Mesenchymal stem cell (in vitro differentiated cells and primary cell): ENCODE data around the gene ACAT2.

Experiments
- DNase-seq: peaks from one replicate; pipeline ENCODE4 v3.0.0-alpha.2; 2013
- H2AFZ ChIP-seq: one replicate; pipeline ENCODE4 v1.6.1; 2013; ENCODE audit warnings: low read depth, mild to moderate bottlenecking, control low read depth, inconsistent platforms, low read length, moderate library complexity
- H2AK5ac ChIP-seq: 2 replicates; pipeline ENCODE4 v1.6.1; 2013; ENCODE audit warnings: low read length, moderate library complexity, mild to moderate bottlenecking, inconsistent platforms; ENCODE audit not compliant: severe bottlenecking
- H2BK120ac ChIP-seq: one replicate; pipeline ENCODE4 v1.6.1; 2013; ENCODE audit warnings: low read depth, mild to moderate bottlenecking, inconsistent platforms, low read length, moderate library complexity
- H2BK12ac ChIP-seq, 2 experiments: one replicate each; pipeline ENCODE4 v1.6.1; 2013; ENCODE audit warnings: inconsistent platforms in 2 of 2, low read length in 2 of 2, mild to moderate bottlenecking in 2 of 2, moderate library complexity in 2 of 2, control low read depth in 1 of 2
- H2BK15ac ChIP-seq: one replicate; pipeline ENCODE4 v1.6.1; 2013; ENCODE audit warnings: mild to moderate bottlenecking, low read depth, inconsistent platforms; ENCODE audit not compliant: poor library complexity, severe bottlenecking
- H2BK5ac ChIP-seq: 2 replicates; pipeline ENCODE4 v1.6.1; 2013; ENCODE audit warnings: low read depth, mild to moderate bottlenecking, low read length, control low read depth, inconsistent platforms; ENCODE audit not compliant: poor library complexity, severe bottlenecking
- H3K14ac ChIP-seq, 2 experiments: one replicate each; pipeline ENCODE4 v1.6.1; 2013; ENCODE audit warnings: inconsistent platforms in 2 of 2, low read length in 2 of 2, control low read depth in 1 of 2, mild to moderate bottlenecking in 1 of 2, moderate library complexity in 1 of 2
- H3K18ac ChIP-seq, 2 experiments: one replicate each; pipeline ENCODE4 v1.6.1; 2013; ENCODE audit warnings: inconsistent platforms in 2 of 2, low read length in 2 of 2, control low read depth in 1 of 2, low read depth in 1 of 2, mild to moderate bottlenecking in 1 of 2
- H3K23ac ChIP-seq, 2 experiments: one replicate each; pipeline ENCODE4 v1.6.1; 2013; ENCODE audit warnings: inconsistent platforms in 2 of 2, low read length in 2 of 2, mild to moderate bottlenecking in 2 of 2, moderate library complexity in 2 of 2, control low read depth in 1 of 2
- H3K27ac ChIP-seq: 2 replicates; pipeline ENCODE4 v1.5.1; 2013; ENCODE audit warnings: mild to moderate bottlenecking, moderate library complexity, low read length, control low read depth, inconsistent platforms; ENCODE audit not compliant: poor library complexity, severe bottlenecking
- H3K27me3 ChIP-seq, 2 experiments: 2 replicates each; pipeline versions ENCODE4 v1.6.1 to v1.7.0; 2013; ENCODE audit warnings: low read length in 2 of 2, mild to moderate bottlenecking in 2 of 2, moderate library complexity in 2 of 2, control low read depth in 1 of 2, inconsistent platforms in 1 of 2; ENCODE audit not compliant: control insufficient read depth in 1 of 2, insufficient read depth in 1 of 2
- H3K36me3 ChIP-seq, 2 experiments: 2 replicates each; pipeline versions ENCODE4 v1.6.1 to v1.7.0; 2013; ENCODE audit warnings: low read length in 2 of 2, control low read depth in 1 of 2, inconsistent platforms in 1 of 2, low read depth in 1 of 2, mild to moderate bottlenecking in 1 of 2; ENCODE audit not compliant: insufficient read depth in 2 of 2, control insufficient read depth in 1 of 2
- H3K4ac ChIP-seq, 2 experiments: one replicate each; pipeline ENCODE4 v1.6.1; 2013; ENCODE audit warnings: inconsistent platforms in 2 of 2, low read length in 2 of 2, mild to moderate bottlenecking in 2 of 2, moderate library complexity in 2 of 2, control low read depth in 1 of 2, low read depth in 1 of 2
- H3K4me1 ChIP-seq: 2 replicates; pipeline ENCODE4 v1.6.1; 2013; ENCODE audit warnings: low read depth, low read length, control low read depth; ENCODE audit not compliant: control insufficient read depth, insufficient read depth
- H3K4me2 ChIP-seq: 2 replicates; pipeline ENCODE4 v1.6.1; 2013; ENCODE audit warnings: low read length, mild to moderate bottlenecking, inconsistent platforms; ENCODE audit not compliant: poor library complexity, severe bottlenecking
- H3K4me3 ChIP-seq, 2 experiments: 2 replicates each; pipeline versions ENCODE4 v1.5.1 to v1.7.0; 2013; ENCODE audit warnings: low read length in 2 of 2, mild to moderate bottlenecking in 2 of 2, control low read depth in 1 of 2, low read depth in 1 of 2; ENCODE audit not compliant: insufficient read depth in 1 of 2
- H3K79me1 ChIP-seq: replicated peaks from 2 replicates; pipeline ENCODE4 v1.6.1; 2013; ENCODE audit warnings: mild to moderate bottlenecking, control low read depth, low read length, inconsistent platforms; ENCODE audit not compliant: poor library complexity, severe bottlenecking
- H3K9ac ChIP-seq: 2 replicates; pipeline ENCODE4 v1.7.0; 2013; ENCODE audit warnings: mild to moderate bottlenecking, low read length, moderate library complexity
- H3K9me3 ChIP-seq: 2 replicates; pipeline ENCODE4 v1.7.0; 2013; ENCODE audit warnings: mild to moderate bottlenecking, low read length; ENCODE audit not compliant: control insufficient read depth
- H4K8ac ChIP-seq: one replicate; pipeline ENCODE4 v1.6.1; 2013; ENCODE audit warnings: inconsistent platforms, mild to moderate bottlenecking, low read length, moderate library complexity
- H4K91ac ChIP-seq: one replicate; pipeline ENCODE4 v1.6.1; 2013; ENCODE audit warnings: mild to moderate bottlenecking, low read length, inconsistent platforms
- WGBS: methylation state at CpG from one replicate; pipeline ENCODE4 v1.1.7; 2013; ENCODE audit warnings: mixed read lengths; 5-methylcytosine and 5-hydroxymethylcytosine counted together

Gene ACAT2

GRCh38 chr6:159788753-159789376, 27.0 kb downstream of the ACAT2 start:
- Histone ChIP-seq H3K9me3 (no peaks in the 10 kb centered on the region), H2AK5ac (no peak overlapping the region), H4K91ac (peak overlapping the region; percentile 91), H2BK12ac (peak overlapping the region in 1 of 2 experiments; percentile 39), H3K23ac (peak overlapping the region; percentile 60 to 99), H2BK120ac (no peak overlapping the region), H3K4ac (peak overlapping the region; percentile 81 to 96), H2BK5ac (peak overlapping the region; percentile 89), H3K9ac (peak overlapping the region; percentile 96), H3K27ac (peak overlapping the region; percentile 91), H3K4me1 (peaks cover 12% of the 10 kb centered on the region), H4K8ac (peak overlapping the region; percentile 98), H2BK15ac (peak overlapping the region; percentile 89), H3K4me2 (peak overlapping the region; percentile 97), H3K36me3 (peaks cover 6 to 59% of the 10 kb centered on the region in 2 experiments), H3K14ac (peak overlapping the region; percentile 68 to 100), H3K27me3 (no peaks in the 10 kb centered on the region), H3K4me3 (peak overlapping the region; percentile 99), H2AFZ (peak overlapping the region; percentile 95), H3K79me1 (peaks cover 5% of the 10 kb centered on the region), H3K18ac (peak overlapping the region; percentile 68 to 99)
- DNase-seq: peak; percentile 59
- WGBS: under 1% methylated on average over 44 of the region's 60 CpGs

- no peaks in the 10 kb centered on the region for H3K9me3 ChIP-seq
- H3K27me3 ChIP-seq: no peaks in the 10 kb centered on the region
- peaks cover 12% of the 10 kb centered on the region for H3K4me1 ChIP-seq
- peak within 1 kb of the TSS; percentile 97 for H3K4me2 ChIP-seq
- peak within 1 kb of the TSS; percentile 68 to 100 for H3K14ac ChIP-seq
- WGBS: under 1% methylated on average over 53 of the region's 64 CpGs
- peak within 1 kb of the TSS; percentile 91 for H3K27ac ChIP-seq
- H3K4ac ChIP-seq: peak within 1 kb of the TSS; percentile 81 to 96
- peaks cover 6 to 61% of the 10 kb centered on the region in 2 experiments for H3K36me3 ChIP-seq
- H3K23ac ChIP-seq: peak within 1 kb of the TSS; percentile 60 to 99
- H2BK5ac ChIP-seq: peak within 1 kb of the TSS; percentile 89
- peak within 1 kb of the TSS; percentile 91 for H2AK5ac ChIP-seq
- peak within 1 kb of the TSS; percentile 99 for H3K4me3 ChIP-seq
- H4K91ac ChIP-seq: peak within 1 kb of the TSS; percentile 91
- no peak within 1 kb of the TSS for H2BK120ac ChIP-seq
- peak within 1 kb of the TSS; percentile 98 for H4K8ac ChIP-seq
- H2BK15ac ChIP-seq: peak within 1 kb of the TSS; percentile 89
- peak; percentile 100 for DNase-seq
- peaks cover 5% of the 10 kb centered on the region for H3K79me1 ChIP-seq
- peak within 1 kb of the TSS; percentile 96 for H3K9ac ChIP-seq
- peak within 1 kb of the TSS; percentile 68 to 99 for H3K18ac ChIP-seq
- peak within 1 kb of the TSS in 1 of 2 experiments; percentile 39 for H2BK12ac ChIP-seq
- peak within 1 kb of the TSS; percentile 95 for H2AFZ ChIP-seq
Observed at GRCh38 chr6:159789377-159790148, 27.7 kb downstream of the ACAT2 start, which contains the start of gene TCP1. TCP1 (minus strand) TSS chr6:159789602; CDS start chr6:159789468, 134 bp downstream.

GRCh38 chr6:159790149-159790955, 28.5 kb downstream of the ACAT2 start, which contains the start of gene MRPL18:
MRPL18 (plus strand) TSS chr6:159790467; CDS start chr6:159790588, 121 bp downstream.
- Histone ChIP-seq H3K14ac (peak within 1 kb of the TSS; percentile 68 to 100), H3K79me1 (peaks cover 3% of the 10 kb centered on the region), H3K4me3 (peak within 1 kb of the TSS; percentile 99), H3K4me1 (peaks cover 11% of the 10 kb centered on the region), H3K23ac (peak within 1 kb of the TSS in 1 of 2 experiments; percentile 99), H4K8ac (peak within 1 kb of the TSS; percentile 98), H3K27me3 (no peaks in the 10 kb centered on the region), H2BK5ac (peak within 1 kb of the TSS; percentile 89), H3K27ac (peak within 1 kb of the TSS; percentile 91), H4K91ac (peak within 1 kb of the TSS; percentile 91), H2AK5ac (peak within 1 kb of the TSS; percentile 91), H3K4ac (peak within 1 kb of the TSS; percentile 81 to 96), H2BK12ac (no peak within 1 kb of the TSS), H3K18ac (peak within 1 kb of the TSS; percentile 68 to 99), H3K9ac (peak within 1 kb of the TSS; percentile 96), H2BK15ac (peak within 1 kb of the TSS; percentile 40), H3K9me3 (no peaks in the 10 kb centered on the region), H2BK120ac (no peak within 1 kb of the TSS), H3K36me3 (peaks cover 3 to 54% of the 10 kb centered on the region in 2 experiments), H2AFZ (peak within 1 kb of the TSS; percentile 95), H3K4me2 (peak within 1 kb of the TSS; percentile 97)
- under 1% methylated on average over 56 of the region's 56 CpGs for WGBS
- peak; percentile 99 for DNase-seq
